Fibroblast of lung (primary cell): Measurements from ENCODE around the gene SEMA3E.

ENCODE experiments used
- EZH2 ChIP-seq: IDR thresholded peaks from 2 replicates; pipeline ENCODE4 v1.5.1; 2012; ENCODE audit warnings: low read length, control low read depth, mild to moderate bottlenecking; ENCODE audit errors: missing control alignments
- TF ChIP-seq, protein P1 (sequence below), 2 donors: IDR thresholded peaks in 1 of 2; conservative IDR thresholded peaks in 1 of 2; 1 replicate in 1 of 2; 2 replicates in 1 of 2; pipeline ENCODE4 v1.5.1; 2011 to 2012; ENCODE audit warnings: low read length in 2 of 2, control low read depth in 1 of 2, inconsistent platforms in 1 of 2, low read depth in 1 of 2, mild to moderate bottlenecking in 1 of 2

DNA sequence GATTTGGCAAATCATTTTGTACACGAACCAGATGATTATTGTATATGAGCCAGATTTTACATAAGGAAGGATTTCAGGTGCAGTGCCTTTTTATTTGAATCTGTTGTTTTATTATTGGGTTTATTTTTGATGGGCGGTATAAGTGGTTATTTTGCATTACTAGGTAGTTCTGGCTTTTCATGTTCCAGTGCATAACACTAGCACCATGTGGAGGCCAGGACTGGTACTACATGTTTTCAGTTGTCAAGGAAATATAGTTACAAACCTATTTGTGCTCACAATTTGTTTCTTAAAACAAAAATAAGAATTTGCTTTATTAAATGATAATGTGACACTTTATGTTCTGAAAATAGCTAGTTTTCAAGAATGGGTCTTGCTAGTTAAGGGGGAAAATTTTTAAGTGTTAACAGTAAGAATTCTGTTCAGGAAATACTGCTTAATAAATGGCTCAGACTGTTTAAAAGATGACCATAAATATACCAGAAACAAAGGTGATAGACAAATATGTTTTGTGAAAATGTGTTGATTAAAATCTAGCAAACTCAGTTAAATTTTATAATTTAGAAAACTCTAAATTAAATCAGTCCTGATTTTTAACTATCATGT is 7.1 kb upstream of the SEMA3E start:
- TF ChIP-seq, protein P1, sequence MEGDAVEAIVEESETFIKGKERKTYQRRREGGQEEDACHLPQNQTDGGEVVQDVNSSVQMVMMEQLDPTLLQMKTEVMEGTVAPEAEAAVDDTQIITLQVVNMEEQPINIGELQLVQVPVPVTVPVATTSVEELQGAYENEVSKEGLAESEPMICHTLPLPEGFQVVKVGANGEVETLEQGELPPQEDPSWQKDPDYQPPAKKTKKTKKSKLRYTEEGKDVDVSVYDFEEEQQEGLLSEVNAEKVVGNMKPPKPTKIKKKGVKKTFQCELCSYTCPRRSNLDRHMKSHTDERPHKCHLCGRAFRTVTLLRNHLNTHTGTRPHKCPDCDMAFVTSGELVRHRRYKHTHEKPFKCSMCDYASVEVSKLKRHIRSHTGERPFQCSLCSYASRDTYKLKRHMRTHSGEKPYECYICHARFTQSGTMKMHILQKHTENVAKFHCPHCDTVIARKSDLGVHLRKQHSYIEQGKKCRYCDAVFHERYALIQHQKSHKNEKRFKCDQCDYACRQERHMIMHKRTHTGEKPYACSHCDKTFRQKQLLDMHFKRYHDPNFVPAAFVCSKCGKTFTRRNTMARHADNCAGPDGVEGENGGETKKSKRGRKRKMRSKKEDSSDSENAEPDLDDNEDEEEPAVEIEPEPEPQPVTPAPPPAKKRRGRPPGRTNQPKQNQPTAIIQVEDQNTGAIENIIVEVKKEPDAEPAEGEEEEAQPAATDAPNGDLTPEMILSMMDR (conservative IDR thresholded peaks at IDR 0.05 in 1 of 2, IDR thresholded peaks at IDR 0.05 in 1 of 2; ENCODE audit: low read depth in 1 of 2, low read length in 2 of 2), result peak; percentile 95 to 96
- no peak for TF ChIP-seq EZH2
